Body of pancreas (tissue), 4 donors: ENCODE results near the gene PLPP4. TPM values are rescaled to one million over a fixed set of nuclear protein-coding genes. Genes with fewer than 3 reads are reported as not detected.

ENCODE experiments used
- ATAC-seq: fragments of 150-250 bp; one replicate; pipeline ENCODE4 v1.9.1; 2016
- DNase-seq, 4 donors: peaks; one replicate each; pipeline ENCODE4 v3.0.0-alpha.2; 2019
- H3K27ac ChIP-seq, 4 donors: fragments of 200-600 bp; sonication (generic); 1 replicate in 3 of 4; 2 replicates in 1 of 4; pipeline versions ENCODE4 v1.5.1 to v1.6.1; 2016 to 2019; ENCODE audit warnings: mild to moderate bottlenecking in 1 of 4, mixed read lengths in 1 of 4, moderate library complexity in 1 of 4
- H3K27me3 ChIP-seq, 2 donors: fragments of 200-600 bp; sonication (generic); one replicate each; pipeline ENCODE4 v1.6.0; 2016; ENCODE audit warnings: mild to moderate bottlenecking in 1 of 2
- H3K36me3 ChIP-seq, 2 donors: fragments of 200-600 bp; sonication (generic); replicated peaks in 1 of 2; 2 replicates each; pipeline ENCODE4 v1.5.1; 2016; ENCODE audit warnings: low read depth in 2 of 2; ENCODE audit not compliant: insufficient read depth in 1 of 2
- H3K4me1 ChIP-seq: fragments of 200-600 bp; sonication (generic); one replicate; pipeline ENCODE4 v1.6.0; 2016
- H3K4me3 ChIP-seq, 2 donors: fragments of 200-600 bp; sonication (generic); 1 replicate in 1 of 2; 2 replicates in 1 of 2; pipeline ENCODE4 v1.5.1; 2016 to 2019
- H3K9me3 ChIP-seq, 3 donors: fragments of 200-600 bp; sonication (generic); 1 replicate in 2 of 3; 2 replicates in 1 of 3; pipeline ENCODE4 v1.5.1; 2016
- POLR2A ChIP-seq, 3 donors: fragments of 450-650 bp; IDR thresholded peaks; one replicate each; pipeline ENCODE4 v1.6.1; 2016; ENCODE audit warnings: antibody characterized with exemption in 3 of 3, mild to moderate bottlenecking in 2 of 3
- WGBS, 2 donors: methylation state at CpG; one replicate each; pipeline ENCODE4 v1.1.5; 2017; 5-methylcytosine and 5-hydroxymethylcytosine counted together
- intact Hi-C: fragments of 100-400 bp; cut with DNase I; formaldehyde crosslinking; loops from one replicate; pipeline ENCODE4 v1.15.1; 2023
- total RNA-seq, 2 donors: library from RNA; depleted of rRNA; stranded (reverse); fragments of >200 nt; gene quantifications; one replicate each; pipeline ENCODE4 v1.1.0, GENCODE V29; 2016
- TF ChIP-seq, protein P1 (sequence below), 7 experiments: fragments of 450-650 bp in 4 of 7; fragments of 200-600 bp in 3 of 7; sonication (generic) in 3 of 7; IDR thresholded peaks; one replicate each; pipeline ENCODE4 v1.5.1; 2016 to 2019; ENCODE audit warnings: antibody characterized with exemption in 7 of 7

PLPP4 gene
- total RNA-seq, 2 donors from 2014 or later = 0.78 TPM; not detected in 1

DNA sequence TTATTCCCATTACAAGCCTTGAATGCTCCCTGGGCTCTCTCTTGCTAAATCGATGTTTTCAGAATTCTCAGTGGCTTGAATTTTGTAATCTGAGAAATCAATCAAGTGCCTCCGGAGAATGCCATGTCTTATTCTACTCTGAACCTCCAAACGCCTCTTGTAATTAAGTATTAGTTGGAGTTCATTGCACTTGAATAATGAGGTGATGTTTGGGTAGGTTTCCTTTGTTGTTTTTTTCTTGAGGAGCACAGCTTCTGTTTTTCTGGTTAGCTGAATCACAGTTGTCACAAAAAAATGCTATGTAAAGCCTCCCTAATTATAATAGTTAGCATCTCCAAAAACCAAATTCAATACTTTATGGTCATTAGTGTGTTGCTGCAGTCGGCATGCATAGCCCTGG lies 100.3 kb downstream of the PLPP4 start:
- TF ChIP-seq, protein P1, sequence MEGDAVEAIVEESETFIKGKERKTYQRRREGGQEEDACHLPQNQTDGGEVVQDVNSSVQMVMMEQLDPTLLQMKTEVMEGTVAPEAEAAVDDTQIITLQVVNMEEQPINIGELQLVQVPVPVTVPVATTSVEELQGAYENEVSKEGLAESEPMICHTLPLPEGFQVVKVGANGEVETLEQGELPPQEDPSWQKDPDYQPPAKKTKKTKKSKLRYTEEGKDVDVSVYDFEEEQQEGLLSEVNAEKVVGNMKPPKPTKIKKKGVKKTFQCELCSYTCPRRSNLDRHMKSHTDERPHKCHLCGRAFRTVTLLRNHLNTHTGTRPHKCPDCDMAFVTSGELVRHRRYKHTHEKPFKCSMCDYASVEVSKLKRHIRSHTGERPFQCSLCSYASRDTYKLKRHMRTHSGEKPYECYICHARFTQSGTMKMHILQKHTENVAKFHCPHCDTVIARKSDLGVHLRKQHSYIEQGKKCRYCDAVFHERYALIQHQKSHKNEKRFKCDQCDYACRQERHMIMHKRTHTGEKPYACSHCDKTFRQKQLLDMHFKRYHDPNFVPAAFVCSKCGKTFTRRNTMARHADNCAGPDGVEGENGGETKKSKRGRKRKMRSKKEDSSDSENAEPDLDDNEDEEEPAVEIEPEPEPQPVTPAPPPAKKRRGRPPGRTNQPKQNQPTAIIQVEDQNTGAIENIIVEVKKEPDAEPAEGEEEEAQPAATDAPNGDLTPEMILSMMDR (IDR thresholded peaks at IDR 0.05) = no peak
- no peak for TF ChIP-seq POLR2A (IDR thresholded peaks at IDR 0.05)
- Histone ChIP-seq H3K27me3 (no peaks in the 10 kb centered on the region), H3K27ac (no peak overlapping the region), H3K36me3 (no peaks in the 10 kb centered on the region), H3K4me3 (no peak overlapping the region), H3K4me1 (no peaks in the 10 kb centered on the region), H3K9me3 (peaks cover 0 to 14% (median 0%) of the 10 kb centered on the region in 3 donors)
- intact Hi-C loops = no loop called here
- ATAC-seq (no peak), DNase-seq (no peak)
- WGBS, 2 donors = 42 to 58% methylated on average over 4 of the region's 4 CpGs

DNA sequence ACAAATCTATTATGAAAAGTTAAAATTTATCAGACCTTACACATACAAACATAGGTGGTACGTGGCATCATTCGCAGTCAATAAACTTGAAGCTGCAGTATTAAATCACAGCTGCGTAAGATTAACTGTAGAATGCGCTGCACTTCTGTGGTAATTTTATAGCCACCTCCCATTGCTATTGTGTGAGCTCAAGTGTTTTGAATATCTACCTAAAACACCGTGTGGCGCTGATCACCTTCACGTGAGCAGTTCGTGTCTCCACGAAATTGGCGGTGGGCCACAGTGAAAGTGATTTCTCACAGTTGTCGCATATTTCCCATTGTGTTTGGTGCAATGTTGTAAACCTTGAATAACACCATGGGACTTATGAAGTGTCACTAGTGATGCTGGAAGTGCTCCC lies 102.8 kb downstream of the PLPP4 start:
- 81 to 85% methylated on average over 11 of the region's 11 CpGs for WGBS, 2 donors
- H3K27me3 ChIP-seq = no peaks in the 10 kb centered on the region

DNA sequence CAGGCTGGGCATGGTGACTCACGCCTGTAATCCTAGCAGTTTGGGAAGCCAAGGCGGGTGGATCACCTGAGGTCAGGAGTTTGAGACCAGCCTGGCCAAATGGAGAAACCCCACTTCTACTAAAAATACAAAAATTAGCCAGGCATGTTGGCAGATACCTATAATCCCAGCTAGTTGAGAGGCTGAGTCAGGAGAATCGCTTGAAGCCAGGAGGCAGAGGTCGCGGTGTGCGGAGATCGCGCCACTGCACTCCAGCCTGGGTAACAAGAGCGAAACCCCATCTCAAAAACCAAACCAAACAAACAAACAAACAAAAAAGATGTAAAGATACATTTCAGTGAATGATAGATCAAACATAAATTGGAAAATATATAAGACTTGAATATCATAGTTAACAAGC lies 105.9 kb downstream of the PLPP4 start:
- no peaks in the 10 kb centered on the region for H3K27me3 ChIP-seq
- H3K9me3 ChIP-seq = no peaks in the 10 kb centered on the region
- intact Hi-C loops = no loop called here
- DNase-seq (no peak), ATAC-seq (no peak)
- no peak for TF ChIP-seq POLR2A (IDR thresholded peaks at IDR 0.05)
- TF ChIP-seq, protein P1 (IDR thresholded peaks at IDR 0.05) = no peak
- H3K4me3 ChIP-seq = no peak overlapping the region
- no peaks in the 10 kb centered on the region for H3K36me3 ChIP-seq
- 92 to 93% methylated on average over 9 of the region's 9 CpGs for WGBS, 2 donors
- no peak overlapping the region for H3K27ac ChIP-seq
- H3K4me1 ChIP-seq = no peaks in the 10 kb centered on the region

More for the DNA sequence above, 102.8 kb downstream of the PLPP4 start:
- intact Hi-C loops = no loop called here
- ATAC-seq = no peak
- Histone ChIP-seq H3K4me3 (no peak overlapping the region), H3K27ac (no peak overlapping the region), H3K9me3 (no peaks in the 10 kb centered on the region), H3K4me1 (no peaks in the 10 kb centered on the region), H3K36me3 (no peaks in the 10 kb centered on the region)
- no peak for TF ChIP-seq POLR2A (IDR thresholded peaks at IDR 0.05)
- TF ChIP-seq, protein P1 (IDR thresholded peaks at IDR 0.05) = no peak
- no peak for DNase-seq

DNA sequence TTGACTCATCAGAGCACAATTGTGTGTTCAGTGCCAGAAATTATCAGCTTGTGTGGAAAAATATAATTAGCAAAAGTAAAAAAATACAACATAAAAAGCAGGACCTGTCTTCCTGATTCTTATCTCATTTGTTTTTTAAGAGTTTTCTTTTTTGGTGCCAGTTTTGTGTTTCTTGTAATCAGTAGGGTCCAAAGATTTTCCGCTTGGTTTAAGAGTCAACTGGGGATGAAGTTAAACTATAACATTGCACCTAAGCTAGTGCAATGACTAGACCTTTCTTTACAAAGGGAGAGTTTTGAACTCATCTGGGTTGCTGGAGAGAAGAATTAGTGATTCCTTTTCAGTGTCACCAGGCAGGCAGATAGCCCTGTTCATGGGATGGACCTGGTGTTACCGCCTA lies 113.4 kb downstream of the PLPP4 start:
- intact Hi-C loops = no loop called here
- H3K4me1 ChIP-seq = no peaks in the 10 kb centered on the region
- H3K27me3 ChIP-seq = no peaks in the 10 kb centered on the region
- H3K4me3 ChIP-seq = no peak overlapping the region
- WGBS, 2 donors = 66 to 92% methylated on average over 2 of the region's 2 CpGs
- no peak for ATAC-seq
- no peak for DNase-seq
- TF ChIP-seq, protein P1 (IDR thresholded peaks at IDR 0.05) = no peak
- no peak for TF ChIP-seq POLR2A (IDR thresholded peaks at IDR 0.05)
- no peaks in the 10 kb centered on the region for H3K9me3 ChIP-seq
- H3K27ac ChIP-seq = no peak overlapping the region
- no peaks in the 10 kb centered on the region for H3K36me3 ChIP-seq

DNA sequence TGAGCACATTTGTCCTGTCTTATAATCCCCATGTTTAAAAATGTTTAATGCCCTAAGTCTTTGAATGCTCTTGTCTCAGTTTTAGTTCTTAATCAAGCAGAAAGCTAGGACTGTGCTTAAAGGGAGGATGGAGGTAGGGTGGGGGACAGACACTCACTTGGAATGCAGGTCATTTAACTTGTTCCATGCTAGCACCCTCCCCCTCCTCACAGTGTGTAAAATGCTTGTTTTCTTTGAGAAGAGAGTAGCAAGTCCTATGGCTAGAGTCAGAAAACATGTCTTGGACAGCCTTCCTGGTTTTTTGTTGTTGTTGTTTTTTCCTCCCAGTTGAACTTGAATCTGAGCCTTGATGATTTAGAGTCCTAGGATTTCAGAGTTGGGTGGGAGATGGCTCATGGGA lies 114.2 kb downstream of the PLPP4 start:
- no peaks in the 10 kb centered on the region for H3K36me3 ChIP-seq
- intact Hi-C loops = no loop called here
- no peak overlapping the region for H3K27ac ChIP-seq
- H3K4me3 ChIP-seq = no peak overlapping the region
- no peak for TF ChIP-seq POLR2A (IDR thresholded peaks at IDR 0.05)
- TF ChIP-seq, protein P1 (IDR thresholded peaks at IDR 0.05) = no peak
- no peaks in the 10 kb centered on the region for H3K9me3 ChIP-seq
- no peaks in the 10 kb centered on the region for H3K27me3 ChIP-seq
- DNase-seq = no peak
- no peak for ATAC-seq
- no peaks in the 10 kb centered on the region for H3K4me1 ChIP-seq
